ENCODE measurements around the gene CACTIN. TPM values are rescaled to one million over a fixed set of nuclear protein-coding genes. Genes with fewer than 3 reads are reported as not detected.

The CACTIN gene
- total and polyA plus RNA-seq, 2 experiments from 2014 or later = 6.9 to 29.1 TPM

GRCh38 chr19:3656073-3656746, 29.6 kb upstream of the CACTIN start:
- no peaks in the 10 kb centered on the region for H3K9me3 ChIP-seq (ENCODE audit: low read depth)
- H3K27ac ChIP-seq = peak overlapping the region; percentile 87
- peak overlapping the region; percentile 8 for H3K4me2 ChIP-seq (ENCODE audit: unreplicated experiment)
- peak overlapping the region; percentile 90; the same call in 1 of the 2 replicates for H3K9ac ChIP-seq
- in situ Hi-C loops (cut with MboI) = no loop called here
- H3K4me3 ChIP-seq = no peak overlapping the region
- no peaks in the 10 kb centered on the region; the same call in 1 of the 2 replicates for H3K36me3 ChIP-seq (ENCODE audit: low read depth)
- H2AFZ ChIP-seq = no peak overlapping the region
- H4K20me1 ChIP-seq (ENCODE audit: insufficient read depth) = no peaks in the 10 kb centered on the region
- H3F3A ChIP-seq (ENCODE audit: insufficient read depth) = peaks cover 5% of the 10 kb centered on the region; the same call in 1 of the 2 replicates
- TF ChIP-seq EZH2 (IDR thresholded peaks at IDR 0.05; ENCODE audit: insufficient read depth, poor library complexity, severe bottlenecking) (no peak), EZH2phosphoT487 (IDR thresholded peaks at IDR 0.05; ENCODE audit: insufficient read depth, low read depth) (no peak)
- peak; percentile 36 for DNase-seq
- WGBS, 2 experiments (ENCODE audit: low coverage in 1 of 2, low lambda C conversion rate in 2 of 2, missing lambda C conversion rate in 2 of 2) = 79 to 88% methylated on average over 30 to 36 of the region's 36 CpGs
- no peaks in the 10 kb centered on the region for H3K9me2 ChIP-seq (ENCODE audit: insufficient read depth)
- peaks cover 12% of the 10 kb centered on the region for H3K4me1 ChIP-seq (ENCODE audit: insufficient read depth)
- H3K79me2 ChIP-seq (ENCODE audit: insufficient read depth) = no peaks in the 10 kb centered on the region
- H3K27me3 ChIP-seq (replicated peaks; ENCODE audit: insufficient read depth) = no peaks in the 10 kb centered on the region

- 49 to 58% methylated on average over 21 to 23 of the region's 25 CpGs for WGBS, 2 experiments (ENCODE audit: low coverage in 1 of 2, low lambda C conversion rate in 2 of 2, missing lambda C conversion rate in 2 of 2)
- H2AFZ ChIP-seq = peak overlapping the region; percentile 73
- in situ Hi-C loops (cut with MboI) = no loop called here
- no peaks in the 10 kb centered on the region for H3K79me2 ChIP-seq (ENCODE audit: insufficient read depth)
- H3K9me2 ChIP-seq (ENCODE audit: insufficient read depth) = no peaks in the 10 kb centered on the region
- H3K9me3 ChIP-seq (ENCODE audit: low read depth) = no peaks in the 10 kb centered on the region
- H3K36me3 ChIP-seq (ENCODE audit: low read depth) = no peaks in the 10 kb centered on the region; the same call in 1 of the 2 replicates
- H3K4me1 ChIP-seq (ENCODE audit: insufficient read depth) = peaks cover 12% of the 10 kb centered on the region
- H3K9ac ChIP-seq = peak overlapping the region; percentile 90
- H3K4me2 ChIP-seq (ENCODE audit: unreplicated experiment) = peak overlapping the region; percentile 56
- H3K27ac ChIP-seq = peak overlapping the region; percentile 87
- no peaks in the 10 kb centered on the region for H4K20me1 ChIP-seq (ENCODE audit: insufficient read depth)
- peaks cover 5% of the 10 kb centered on the region; the same call in 1 of the 2 replicates for H3F3A ChIP-seq (ENCODE audit: insufficient read depth)
- TF ChIP-seq EZH2phosphoT487 (IDR thresholded peaks at IDR 0.05; ENCODE audit: insufficient read depth, low read depth) = no peak
- no peak for TF ChIP-seq EZH2 (IDR thresholded peaks at IDR 0.05; ENCODE audit: insufficient read depth, poor library complexity, severe bottlenecking)
- DNase-seq = peak; percentile 94
- H3K4me3 ChIP-seq = no peak overlapping the region
- H3K27me3 ChIP-seq (replicated peaks; ENCODE audit: insufficient read depth) = no peaks in the 10 kb centered on the region
These were observed 28.9 kb upstream of the CACTIN start for GRCh38 chr19:3655402-3656072.

- no peak overlapping the region for H3K4me3 ChIP-seq
- H3K27me3 ChIP-seq (replicated peaks; ENCODE audit: insufficient read depth) = no peaks in the 10 kb centered on the region
- TF ChIP-seq EZH2phosphoT487 (IDR thresholded peaks at IDR 0.05; ENCODE audit: insufficient read depth, low read depth) (no peak), EZH2 (IDR thresholded peaks at IDR 0.05; ENCODE audit: insufficient read depth, poor library complexity, severe bottlenecking) (no peak)
- H3K9me2 ChIP-seq (ENCODE audit: insufficient read depth) = no peaks in the 10 kb centered on the region
- no peaks in the 10 kb centered on the region for H3K79me2 ChIP-seq (ENCODE audit: insufficient read depth)
- peaks cover 5% of the 10 kb centered on the region; the same call in 1 of the 2 replicates for H3F3A ChIP-seq (ENCODE audit: insufficient read depth)
- no peak overlapping the region for H3K4me2 ChIP-seq (ENCODE audit: unreplicated experiment)
- no peak overlapping the region for H2AFZ ChIP-seq
- H3K4me1 ChIP-seq (ENCODE audit: insufficient read depth) = peaks cover 12% of the 10 kb centered on the region
- no peaks in the 10 kb centered on the region for H4K20me1 ChIP-seq (ENCODE audit: insufficient read depth)
- 94 to 95% methylated on average over 20 of the region's 20 CpGs for WGBS, 2 experiments (ENCODE audit: low coverage in 1 of 2, low lambda C conversion rate in 2 of 2, missing lambda C conversion rate in 2 of 2)
- H3K9me3 ChIP-seq (ENCODE audit: low read depth) = no peaks in the 10 kb centered on the region
- no peak overlapping the region for H3K27ac ChIP-seq
- H3K36me3 ChIP-seq (ENCODE audit: low read depth) = no peaks in the 10 kb centered on the region; the same call in 1 of the 2 replicates
- DNase-seq = peak; percentile 22
- no peak overlapping the region for H3K9ac ChIP-seq
- in situ Hi-C loops (cut with MboI) = no loop called here
These were observed 27.4 kb upstream of the CACTIN start for GRCh38 chr19:3653865-3654513.

GRCh38 chr19:3653081-3653795, 26.6 kb upstream of the CACTIN start:
- no peaks in the 10 kb centered on the region for H4K20me1 ChIP-seq (ENCODE audit: insufficient read depth)
- H3K9ac ChIP-seq = no peak overlapping the region
- H3K27ac ChIP-seq = no peak overlapping the region
- WGBS, 2 experiments (ENCODE audit: low coverage in 1 of 2, low lambda C conversion rate in 2 of 2, missing lambda C conversion rate in 2 of 2) = 91 to 94% methylated on average over 30 to 37 of the region's 37 CpGs
- no peak overlapping the region for H3K4me2 ChIP-seq (ENCODE audit: unreplicated experiment)
- H3K9me3 ChIP-seq (ENCODE audit: low read depth) = no peaks in the 10 kb centered on the region
- DNase-seq = no peak
- H3K27me3 ChIP-seq (replicated peaks; ENCODE audit: insufficient read depth) = no peaks in the 10 kb centered on the region
- H3K36me3 ChIP-seq (ENCODE audit: low read depth) = no peaks in the 10 kb centered on the region; the same call in 1 of the 2 replicates
- no peaks in the 10 kb centered on the region for H3K79me2 ChIP-seq (ENCODE audit: insufficient read depth)
- H3K9me2 ChIP-seq (ENCODE audit: insufficient read depth) = no peaks in the 10 kb centered on the region
- H3F3A ChIP-seq (ENCODE audit: insufficient read depth) = peaks cover 5% of the 10 kb centered on the region; the same call in 1 of the 2 replicates
- in situ Hi-C loops (cut with MboI) = no loop called here
- TF ChIP-seq EZH2 (IDR thresholded peaks at IDR 0.05; ENCODE audit: insufficient read depth, poor library complexity, severe bottlenecking) = no peak
- TF ChIP-seq EZH2phosphoT487 (IDR thresholded peaks at IDR 0.05; ENCODE audit: insufficient read depth, low read depth) = no peak
- no peak overlapping the region for H2AFZ ChIP-seq
- no peak overlapping the region for H3K4me3 ChIP-seq
- peaks cover 12% of the 10 kb centered on the region for H3K4me1 ChIP-seq (ENCODE audit: insufficient read depth)

All from GM23248 (cell line).